A549 (cell line): ENCODE measurements around the gene RHEB. TPM values are rescaled to one million over a fixed set of nuclear protein-coding genes. Genes with fewer than 3 reads are reported as not detected.
A peak's percentile ranks its signal among the peaks of the same experiment; 100 is the strongest.

ENCODE experiments used
- ATAC-seq, 2 experiments: fragments of 200-7000 bp in 1 of 2; fragments of >200 bp in 1 of 2; cut with Nextera tagmentation in 1 of 2; cut with Tn5 transposase in 1 of 2; 3 replicates each; pipeline versions ENCODE4 v1.8.0 to v1.9.1; 2018 to 2020; ENCODE audit warnings: mild to moderate bottlenecking in 1 of 2, moderate library complexity in 1 of 2
- CTCF ChIA-PET: fragments of 300-600 bp; sonication (Branson Sonifier 250); formaldehyde crosslinking; extraction: SDS; loops from one replicate; lab custom pipeline; 2021; ENCODE audit warnings: antibody characterized with exemption, inconsistent platforms; lab: Yijun Ruan, JAX
- POLR2A ChIA-PET: fragments of 350-600 bp; formaldehyde crosslinking; extraction: SDS; loops from one replicate; lab custom pipeline; 2021; ENCODE audit warnings: antibody characterized with exemption, inconsistent platforms; lab: Yijun Ruan, JAX
- DNase-seq, 2 experiments: peaks; one replicate each; pipeline versions ENCODE4 v3.0.0 to v3.0.0-alpha.2; 2011 to 2016; ENCODE audit warnings: low read depth in 1 of 2, low spot score in 1 of 2
- FAIRE-seq: peaks from 2 replicates; lab custom pipeline; 2011; peaks lifted over from hg19 to GRCh38; lab: Jason Lieb, UNC
- H3K27ac ChIP-seq, 2 experiments: fragments of >200 bp; sonication (Bioruptor Twin); formaldehyde crosslinking; 3 replicates each; pipeline ENCODE4 v1.5.1; 2016 to 2017
- H3K4me1 ChIP-seq: fragments of >200 bp; sonication (Bioruptor Twin); formaldehyde crosslinking; 3 replicates; pipeline ENCODE4 v1.6.1; 2016
- H3K4me2 ChIP-seq: fragments of >200 bp; sonication (Bioruptor Twin); formaldehyde crosslinking; 3 replicates; pipeline ENCODE4 v1.6.1; 2016
- H3K4me3 ChIP-seq: fragments of >200 bp; sonication (Bioruptor Twin); formaldehyde crosslinking; 3 replicates; pipeline ENCODE4 v1.5.1; 2016
- H3K9me3 ChIP-seq: fragments of >200 bp; sonication (Bioruptor Twin); formaldehyde crosslinking; 3 replicates; pipeline ENCODE4 v1.6.1; 2016
- BCL3 ChIP-seq: fragments of >200 bp; sonication (Bioruptor Twin); formaldehyde crosslinking; IDR thresholded peaks from 3 replicates; pipeline ENCODE4 v1.6.1; 2016
- CEBPB ChIP-seq, 2 experiments: fragments of >200 bp in 1 of 2; sonication (Bioruptor Twin) in 1 of 2; formaldehyde crosslinking in 1 of 2; IDR thresholded peaks; 2 replicates each; pipeline ENCODE4 v1.6.1; 2012 to 2016
- E2F6 ChIP-seq: IDR thresholded peaks from 2 replicates; pipeline ENCODE4 v1.6.1; 2012; ENCODE audit warnings: low read depth, borderline replicate concordance
- EHF ChIP-seq: fragments of 250-450 bp; sonication (Bioruptor Pico); IDR thresholded peaks from 2 replicates; pipeline ENCODE4 v1.5.0; 2020; ENCODE audit warnings: mild to moderate bottlenecking
- EHMT2 ChIP-seq: fragments of 200-600 bp; sonication (generic); IDR thresholded peaks from 2 replicates; pipeline ENCODE4 v1.6.1; 2016; ENCODE audit warnings: antibody characterized with exemption, low read depth, mild to moderate bottlenecking, moderate library complexity
- EP300 ChIP-seq, 2 experiments: fragments of >200 bp; sonication (Bioruptor Twin); formaldehyde crosslinking; IDR thresholded peaks; 2 replicates in 1 of 2; 3 replicates in 1 of 2; pipeline ENCODE4 v1.6.1; 2016 to 2017
- FOXS1 ChIP-seq: fragments of 250-450 bp; sonication (Bioruptor Pico); IDR thresholded peaks from 2 replicates; pipeline ENCODE4 v1.5.0; 2020; ENCODE audit warnings: mild to moderate bottlenecking, moderate library complexity
- HOXA7 ChIP-seq: fragments of 250-450 bp; sonication (Bioruptor Pico); IDR thresholded peaks from 2 replicates; pipeline ENCODE4 v1.5.0; 2020; ENCODE audit warnings: mild to moderate bottlenecking, moderate library complexity
- JUN ChIP-seq, 2 experiments: fragments of >200 bp; sonication (Bioruptor Twin); formaldehyde crosslinking; IDR thresholded peaks; 2 replicates in 1 of 2; 3 replicates in 1 of 2; pipeline ENCODE4 v1.6.1; 2016 to 2017
- KDM5A ChIP-seq: fragments of 200-600 bp; sonication (generic); IDR thresholded peaks from 2 replicates; pipeline ENCODE4 v1.6.1; 2016; ENCODE audit warnings: antibody characterized with exemption, mild to moderate bottlenecking
- MAZ ChIP-seq: fragments of 150-350 bp; IDR thresholded peaks from 2 replicates; pipeline ENCODE4 v1.6.1; 2014; ENCODE audit warnings: antibody characterized with exemption, low read depth, low read length, borderline replicate concordance
- MYC ChIP-seq: IDR thresholded peaks from 2 replicates; pipeline ENCODE4 v1.6.1; 2012; ENCODE audit warnings: mild to moderate bottlenecking, inconsistent platforms, low read length, improper control_type of control experiment, borderline replicate concordance
- NPAS2 ChIP-seq: fragments of 250-450 bp; sonication (Bioruptor Pico); IDR thresholded peaks from 2 replicates; pipeline ENCODE4 v1.8.0; 2022; ENCODE audit warnings: mild to moderate bottlenecking, moderate library complexity, borderline replicate concordance
- NR3C1 ChIP-seq: fragments of >200 bp; sonication (Bioruptor Twin); formaldehyde crosslinking; IDR thresholded peaks from 3 replicates; pipeline ENCODE4 v1.6.1; 2017
- PHF8 ChIP-seq: fragments of 200-600 bp; sonication (generic); IDR thresholded peaks from 2 replicates; pipeline ENCODE4 v1.6.1; 2016; ENCODE audit warnings: low read depth, mild to moderate bottlenecking, antibody characterized with exemption, moderate library complexity, borderline replicate concordance
- POLR2A ChIP-seq: IDR thresholded peaks from 2 replicates; pipeline ENCODE4 v1.6.1; 2012; ENCODE audit warnings: mild to moderate bottlenecking, low read length
- RAD21 ChIP-seq, 2 experiments: fragments of >200 bp in 1 of 2; sonication (Bioruptor Twin) in 1 of 2; formaldehyde crosslinking in 1 of 2; IDR thresholded peaks in 1 of 2; conservative IDR thresholded peaks in 1 of 2; 2 replicates in 1 of 2; 3 replicates in 1 of 2; pipeline ENCODE4 v1.6.1; 2012 to 2018; ENCODE audit warnings: inconsistent platforms in 1 of 2
- RARB ChIP-seq: fragments of 250-450 bp; sonication (Bioruptor Pico); IDR thresholded peaks from 2 replicates; pipeline ENCODE4 v1.8.0; 2021; ENCODE audit warnings: mild to moderate bottlenecking, moderate library complexity
- REST ChIP-seq: fragments of 200-600 bp; sonication (generic); IDR thresholded peaks from 2 replicates; pipeline ENCODE4 v1.6.1; 2016; ENCODE audit warnings: antibody characterized with exemption, mild to moderate bottlenecking, moderate library complexity
- RFX5 ChIP-seq: fragments of 450-650 bp; IDR thresholded peaks from 2 replicates; pipeline ENCODE4 v1.7.1; 2014; ENCODE audit warnings: antibody characterized with exemption, mild to moderate bottlenecking, moderate library complexity
- SREBF2 ChIP-seq: fragments of 450-650 bp; IDR thresholded peaks from 2 replicates; pipeline ENCODE4 v1.6.1; 2014; ENCODE audit warnings: mild to moderate bottlenecking, moderate library complexity
- TFCP2L1 ChIP-seq: fragments of 250-450 bp; sonication (Bioruptor Pico); IDR thresholded peaks from 2 replicates; pipeline ENCODE4 v1.5.0; 2021; ENCODE audit warnings: mild to moderate bottlenecking
- TP53 ChIP-seq: fragments of 250-450 bp; sonication (Bioruptor Pico); IDR thresholded peaks from 2 replicates; pipeline ENCODE4 v1.5.0; 2021; ENCODE audit warnings: mild to moderate bottlenecking, moderate library complexity
- ZFP36 ChIP-seq: fragments of 450-650 bp; IDR thresholded peaks from 2 replicates; pipeline ENCODE4 v1.6.1; 2014; ENCODE audit warnings: borderline replicate concordance; ENCODE audit not compliant: partially characterized antibody
- ZSCAN20 ChIP-seq: fragments of 250-450 bp; sonication (Bioruptor Pico); IDR thresholded peaks from 2 replicates; pipeline ENCODE4 v1.8.0; 2022; ENCODE audit warnings: mild to moderate bottlenecking, moderate library complexity
- WGBS: methylation state at CpG from one replicate; pipeline ENCODE4 v1.1.6; 2017; ENCODE audit errors: missing lambda C conversion rate; 5-methylcytosine and 5-hydroxymethylcytosine counted together
- polyA plus RNA-seq, 4 experiments: library from polyadenylated mRNA; depleted of rRNA in 3 of 4; stranded (reverse); fragments of >200 nt; fragmentation: RNase III in 1 of 4; extraction: RNeasy Plus Mini Kit Qiagen cat#74134 plus additional on column Dnase treatment in 1 of 4; gene quantifications; 2 replicates in 3 of 4; 3 replicates in 1 of 4; pipeline ENCODE4 v1.2.3, GENCODE V29; 2011 to 2017

Gene RHEB
- polyA plus RNA-seq, 2 of the 4 experiments (the other 2 are of a cell fraction), result 110 to 198 TPM

GRCh38 chr7:151440799-151441445, 78.8 kb downstream of the RHEB start:
- ATAC-seq (no peak), FAIRE-seq (no peak), DNase-seq (no peak)
- Histone ChIP-seq H3K4me1 (peaks cover 8% of the 10 kb centered on the region; the same call in 1 of the 3 replicates), H3K27ac (peak overlapping the region in 1 of 2 experiments; percentile 58; a peak in 3 of 6 replicates), H3K9me3 (no peaks in the 10 kb centered on the region), H3K4me3 (no peak overlapping the region), H3K4me2 (no peak overlapping the region)
- 77% methylated on average over 10 of the region's 10 CpGs for WGBS
- TF ChIP-seq EP300 (IDR thresholded peaks at IDR 0.05) (no peak), MYC (no peak), EHF (CRISPR knock-in tag) (no peak), EHMT2 (no peak), NR3C1 (no peak), MAZ (no peak), KDM5A (no peak), RARB (CRISPR knock-in tag) (no peak), E2F6 (no peak), PHF8 (no peak), NPAS2 (no peak), POLR2A (no peak), RAD21 (conservative IDR thresholded peaks at IDR 0.05 in 1 of 2, IDR thresholded peaks at IDR 0.05 in 1 of 2) (no peak), TFCP2L1 (CRISPR knock-in tag) (no peak), TP53 (CRISPR knock-in tag) (no peak), BCL3 (no peak)
- CTCF ChIA-PET, result interaction anchor here (0.8 to 16.5 kb wide), 6 partner anchors 8 to 318 kb away, joined by 3 to 438 read pairs (median 4); no protein-coding TSS in a partner anchor
- POLR2A ChIA-PET, result no interaction called here

GRCh38 chr7:151439855-151440798, 79.6 kb downstream of the RHEB start, which contains the start of gene CRYGN:
Gene CRYGN (minus strand): TSS chr7:151440141. CDS start chr7:151439917, 224 bp downstream.
- Histone ChIP-seq H3K4me3 (no peak within 1 kb of the TSS), H3K4me2 (peak within 1 kb of the TSS; percentile 27; the same call in 1 of the 3 replicates), H3K4me1 (peaks cover 8% of the 10 kb centered on the region; the same call in 1 of the 3 replicates), H3K27ac (peak within 1 kb of the TSS in 1 of 2 experiments; percentile 58; a peak in 3 of 6 replicates), H3K9me3 (no peaks in the 10 kb centered on the region)
- CTCF ChIA-PET, result interaction anchor here (0.8 to 16.5 kb wide), 7 partner anchors 9 to 319 kb away, joined by 3 to 438 read pairs (median 3); no protein-coding TSS in a partner anchor
- FAIRE-seq, result no peak
- peak in 1 of 2 experiments; percentile 16; a peak in 1 of 6 replicates for ATAC-seq
- WGBS, result 68% methylated on average over 36 of the region's 51 CpGs
- DNase-seq, result no peak
- TF ChIP-seq JUN (IDR thresholded peaks at IDR 0.05) (no peak), MAZ (no peak)
- TF ChIP-seq, all 56 proteins: peak for 0
- POLR2A ChIA-PET, result no interaction called here

GRCh38 chr7:151438864-151439601, 80.7 kb downstream of the RHEB start:
- Histone ChIP-seq H3K27ac (peak overlapping the region in 1 of 2 experiments; percentile 58; a peak in 1 of 6 replicates), H3K9me3 (no peaks in the 10 kb centered on the region), H3K4me3 (no peak overlapping the region), H3K4me1 (peaks cover 8% of the 10 kb centered on the region; the same call in 1 of the 3 replicates), H3K4me2 (no peak overlapping the region)
- no peak for ATAC-seq
- CTCF ChIA-PET, result interaction anchor here (1.3 to 16.5 kb wide), 4 partner anchors 10 to 321 kb away, joined by 5 to 438 read pairs (median 39); no protein-coding TSS in a partner anchor
- DNase-seq, result no peak
- WGBS, result 90% methylated on average over 17 of the region's 17 CpGs
- POLR2A ChIA-PET, result no interaction called here
- no peak for FAIRE-seq
- TF ChIP-seq REST, result no peak
- TF ChIP-seq SREBF2, result no peak
- no peak for TF ChIP-seq RFX5
- no peak for TF ChIP-seq HOXA7 (CRISPR knock-in tag)
- no peak for TF ChIP-seq FOXS1 (CRISPR knock-in tag)
- no peak for TF ChIP-seq RARB (CRISPR knock-in tag)
- no peak for TF ChIP-seq MYC
- TF ChIP-seq ZSCAN20 (CRISPR knock-in tag), result no peak
- no peak for TF ChIP-seq EHMT2
- TF ChIP-seq CEBPB (IDR thresholded peaks at IDR 0.05), result no peak
- no peak for TF ChIP-seq ZFP36
